ENCODE measurements around the gene FAM240B.

Gene FAM240B

GRCh38 chr9:38737246-38737645, 17.3 kb upstream of the FAM240B start:
- H3K4me3 ChIP-seq (ENCODE audit: insufficient read depth, low read depth, low read length, poor library complexity, severe bottlenecking) = no peak overlapping the region
- H3K9me3 ChIP-seq (ENCODE audit: control insufficient read depth, low read length) = no peaks in the 10 kb centered on the region
- no peaks in the 10 kb centered on the region for H3K27me3 ChIP-seq (replicated peaks; ENCODE audit: control insufficient read depth, insufficient read depth, low read length, poor library complexity, severe bottlenecking)
- H3K36me3 ChIP-seq (ENCODE audit: control insufficient read depth, insufficient read depth, low read length) = no peaks in the 10 kb centered on the region
- DNase-seq = no peak
- no peak overlapping the region for H3K27ac ChIP-seq (ENCODE audit: insufficient read depth, low read length, poor library complexity, severe bottlenecking)
- no peaks in the 10 kb centered on the region for H3K4me1 ChIP-seq (ENCODE audit: control insufficient read depth, insufficient read depth, low read length, poor library complexity, severe bottlenecking)

- no peak overlapping the region for H3K27ac ChIP-seq (ENCODE audit: insufficient read depth, low read length, poor library complexity, severe bottlenecking)
These were observed 14.9 kb upstream of the FAM240B start for GRCh38 chr9:38734831-38735230.

GRCh38 chr9:38733503-38733902, 13.6 kb upstream of the FAM240B start:
- Histone ChIP-seq H3K27me3 (replicated peaks; ENCODE audit: control insufficient read depth, insufficient read depth, low read length, poor library complexity, severe bottlenecking) (no peaks in the 10 kb centered on the region), H3K36me3 (ENCODE audit: control insufficient read depth, insufficient read depth, low read length) (no peaks in the 10 kb centered on the region), H3K9me3 (ENCODE audit: control insufficient read depth, low read length) (no peaks in the 10 kb centered on the region), H3K27ac (ENCODE audit: insufficient read depth, low read length, poor library complexity, severe bottlenecking) (no peak overlapping the region), H3K4me1 (ENCODE audit: control insufficient read depth, insufficient read depth, low read length, poor library complexity, severe bottlenecking) (no peaks in the 10 kb centered on the region), H3K4me3 (ENCODE audit: insufficient read depth, low read depth, low read length, poor library complexity, severe bottlenecking) (no peak overlapping the region)
- DNase-seq = no peak

More at GRCh38 chr9:38734831-38735230, 14.9 kb upstream of the FAM240B start:
- Histone ChIP-seq H3K9me3 (ENCODE audit: control insufficient read depth, low read length) (no peaks in the 10 kb centered on the region), H3K4me1 (ENCODE audit: control insufficient read depth, insufficient read depth, low read length, poor library complexity, severe bottlenecking) (no peaks in the 10 kb centered on the region), H3K36me3 (ENCODE audit: control insufficient read depth, insufficient read depth, low read length) (no peaks in the 10 kb centered on the region), H3K27me3 (replicated peaks; ENCODE audit: control insufficient read depth, insufficient read depth, low read length, poor library complexity, severe bottlenecking) (no peaks in the 10 kb centered on the region), H3K4me3 (ENCODE audit: insufficient read depth, low read depth, low read length, poor library complexity, severe bottlenecking) (no peak overlapping the region)
- no peak for DNase-seq

- Histone ChIP-seq H3K4me3 (ENCODE audit: insufficient read depth, low read depth, low read length, poor library complexity, severe bottlenecking) (no peak overlapping the region), H3K4me1 (ENCODE audit: control insufficient read depth, insufficient read depth, low read length, poor library complexity, severe bottlenecking) (no peaks in the 10 kb centered on the region), H3K36me3 (ENCODE audit: control insufficient read depth, insufficient read depth, low read length) (no peaks in the 10 kb centered on the region), H3K27ac (ENCODE audit: insufficient read depth, low read length, poor library complexity, severe bottlenecking) (no peak overlapping the region), H3K27me3 (replicated peaks; ENCODE audit: control insufficient read depth, insufficient read depth, low read length, poor library complexity, severe bottlenecking) (no peaks in the 10 kb centered on the region), H3K9me3 (ENCODE audit: control insufficient read depth, low read length) (no peaks in the 10 kb centered on the region)
- no peak for DNase-seq
These were observed 13.0 kb upstream of the FAM240B start for GRCh38 chr9:38732885-38733284.

GRCh38 chr9:38727497-38728001, 7.6 kb upstream of the FAM240B start:
- H3K4me3 ChIP-seq (ENCODE audit: insufficient read depth, low read depth, low read length, poor library complexity, severe bottlenecking) = no peak overlapping the region
- no peak for DNase-seq

GRCh38 chr9:38724754-38725153, 4.8 kb upstream of the FAM240B start:
- H3K27ac ChIP-seq (ENCODE audit: insufficient read depth, low read length, poor library complexity, severe bottlenecking) = no peak overlapping the region
- H3K4me3 ChIP-seq (ENCODE audit: insufficient read depth, low read depth, low read length, poor library complexity, severe bottlenecking) = no peak overlapping the region
- no peaks in the 10 kb centered on the region for H3K36me3 ChIP-seq (ENCODE audit: control insufficient read depth, insufficient read depth, low read length)
- H3K4me1 ChIP-seq (ENCODE audit: control insufficient read depth, insufficient read depth, low read length, poor library complexity, severe bottlenecking) = no peaks in the 10 kb centered on the region
- no peaks in the 10 kb centered on the region for H3K27me3 ChIP-seq (replicated peaks; ENCODE audit: control insufficient read depth, insufficient read depth, low read length, poor library complexity, severe bottlenecking)
- no peaks in the 10 kb centered on the region for H3K9me3 ChIP-seq (ENCODE audit: control insufficient read depth, low read length)
- no peak for DNase-seq

More at GRCh38 chr9:38727497-38728001, 7.6 kb upstream of the FAM240B start:
- no peaks in the 10 kb centered on the region for H3K27me3 ChIP-seq (replicated peaks; ENCODE audit: control insufficient read depth, insufficient read depth, low read length, poor library complexity, severe bottlenecking)
- H3K36me3 ChIP-seq (ENCODE audit: control insufficient read depth, insufficient read depth, low read length) = no peaks in the 10 kb centered on the region
- H3K4me1 ChIP-seq (ENCODE audit: control insufficient read depth, insufficient read depth, low read length, poor library complexity, severe bottlenecking) = no peaks in the 10 kb centered on the region
- no peaks in the 10 kb centered on the region for H3K9me3 ChIP-seq (ENCODE audit: control insufficient read depth, low read length)
- H3K27ac ChIP-seq (ENCODE audit: insufficient read depth, low read length, poor library complexity, severe bottlenecking) = no peak overlapping the region

GRCh38 chr9:38718148-38718547, 1.8 kb downstream of the FAM240B start:
- DNase-seq = no peak
- Histone ChIP-seq H3K36me3 (ENCODE audit: control insufficient read depth, insufficient read depth, low read length) (no peaks in the 10 kb centered on the region), H3K4me1 (ENCODE audit: control insufficient read depth, insufficient read depth, low read length, poor library complexity, severe bottlenecking) (no peaks in the 10 kb centered on the region), H3K27me3 (replicated peaks; ENCODE audit: control insufficient read depth, insufficient read depth, low read length, poor library complexity, severe bottlenecking) (no peaks in the 10 kb centered on the region), H3K9me3 (ENCODE audit: control insufficient read depth, low read length) (no peaks in the 10 kb centered on the region), H3K4me3 (ENCODE audit: insufficient read depth, low read depth, low read length, poor library complexity, severe bottlenecking) (no peak overlapping the region), H3K27ac (ENCODE audit: insufficient read depth, low read length, poor library complexity, severe bottlenecking) (no peak overlapping the region)

- Histone ChIP-seq H3K27me3 (replicated peaks; ENCODE audit: control insufficient read depth, insufficient read depth, low read length, poor library complexity, severe bottlenecking) (no peaks in the 10 kb centered on the region), H3K27ac (ENCODE audit: insufficient read depth, low read length, poor library complexity, severe bottlenecking) (no peak overlapping the region), H3K4me3 (ENCODE audit: insufficient read depth, low read depth, low read length, poor library complexity, severe bottlenecking) (no peak overlapping the region), H3K9me3 (ENCODE audit: control insufficient read depth, low read length) (no peaks in the 10 kb centered on the region), H3K4me1 (ENCODE audit: control insufficient read depth, insufficient read depth, low read length, poor library complexity, severe bottlenecking) (no peaks in the 10 kb centered on the region), H3K36me3 (ENCODE audit: control insufficient read depth, insufficient read depth, low read length) (no peaks in the 10 kb centered on the region)
- DNase-seq = no peak
These were observed 4.2 kb downstream of the FAM240B start for GRCh38 chr9:38715684-38716083.

GRCh38 chr9:38713426-38713825, 6.5 kb downstream of the FAM240B start:
- Histone ChIP-seq H3K36me3 (ENCODE audit: control insufficient read depth, insufficient read depth, low read length) (no peaks in the 10 kb centered on the region), H3K4me1 (ENCODE audit: control insufficient read depth, insufficient read depth, low read length, poor library complexity, severe bottlenecking) (no peaks in the 10 kb centered on the region), H3K27me3 (replicated peaks; ENCODE audit: control insufficient read depth, insufficient read depth, low read length, poor library complexity, severe bottlenecking) (no peaks in the 10 kb centered on the region), H3K4me3 (ENCODE audit: insufficient read depth, low read depth, low read length, poor library complexity, severe bottlenecking) (no peak overlapping the region), H3K9me3 (ENCODE audit: control insufficient read depth, low read length) (no peaks in the 10 kb centered on the region), H3K27ac (ENCODE audit: insufficient read depth, low read length, poor library complexity, severe bottlenecking) (no peak overlapping the region)
- DNase-seq = no peak

- Histone ChIP-seq H3K27me3 (replicated peaks; ENCODE audit: control insufficient read depth, insufficient read depth, low read length, poor library complexity, severe bottlenecking) (no peaks in the 10 kb centered on the region), H3K36me3 (ENCODE audit: control insufficient read depth, insufficient read depth, low read length) (no peaks in the 10 kb centered on the region), H3K4me3 (ENCODE audit: insufficient read depth, low read depth, low read length, poor library complexity, severe bottlenecking) (no peak overlapping the region), H3K9me3 (ENCODE audit: control insufficient read depth, low read length) (no peaks in the 10 kb centered on the region), H3K27ac (ENCODE audit: insufficient read depth, low read length, poor library complexity, severe bottlenecking) (no peak overlapping the region), H3K4me1 (ENCODE audit: control insufficient read depth, insufficient read depth, low read length, poor library complexity, severe bottlenecking) (no peaks in the 10 kb centered on the region)
- no peak for DNase-seq
These were observed 11.2 kb downstream of the FAM240B start for GRCh38 chr9:38708759-38709158.
